Stimulated activated effector memory CD8-positive, alpha-beta T cell treated with anti-CD3 and anti-CD28 coated beads, Interleukin-12 subunit alpha, Interleukin-12 subunit beta, amount 100 ng/mL, for 72 hours (primary cell): Measurements from ENCODE around the gene PCSK2.

ENCODE experiments used
- ATAC-seq: fragments of 150-1000 bp; cut with Tn5 transposase; 2 replicates; pipeline ENCODE4 v1.10.0; 2021
- DNase-seq, 2 donors: peaks; one replicate each; pipeline ENCODE4 v3.0.0; 2021 to 2022; ENCODE audit warnings: low spot score in 2 of 2
- H3K27ac Mint-ChIP-seq: one replicate; pipeline ENCODE4 v1.8.0; 2022; ENCODE audit warnings: mild to moderate bottlenecking, mixed read lengths
- H3K36me3 Mint-ChIP-seq: one replicate; pipeline ENCODE4 v1.8.0; 2022; ENCODE audit warnings: mild to moderate bottlenecking, mixed read lengths
- H3K4me1 Mint-ChIP-seq: one replicate; pipeline ENCODE4 v1.8.0; 2022; ENCODE audit warnings: mixed read lengths
- H3K4me3 Mint-ChIP-seq: one replicate; pipeline ENCODE4 v1.8.0; 2022; ENCODE audit warnings: mild to moderate bottlenecking, mixed read lengths
- H3K9me3 Mint-ChIP-seq: one replicate; pipeline ENCODE4 v1.8.0; 2022; ENCODE audit warnings: mixed read lengths

The PCSK2 gene

DNA sequence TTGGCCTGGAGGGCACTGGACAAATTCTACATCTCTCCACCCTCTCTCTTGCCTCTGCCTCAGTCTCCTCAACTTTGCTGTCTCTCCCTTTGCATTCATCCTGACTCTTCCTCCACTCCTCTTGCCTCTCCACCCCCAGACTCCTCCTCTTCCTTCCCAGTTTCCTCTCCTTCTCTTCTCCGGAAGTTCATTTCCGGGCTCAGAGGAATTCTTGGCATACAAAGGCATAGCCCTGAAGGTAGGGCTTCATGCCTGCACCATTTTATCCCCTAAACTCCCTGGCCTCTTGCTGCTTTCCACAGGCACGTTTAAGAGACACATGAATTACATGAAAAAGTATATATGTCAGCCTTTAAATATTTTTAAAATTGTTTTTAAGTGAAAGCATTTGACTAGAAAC lies 293.7 kb downstream of the PCSK2 start:
- no peak overlapping the region for H3K4me3 Mint-ChIP-seq
- no peaks in the 10 kb centered on the region for H3K9me3 Mint-ChIP-seq
- H3K36me3 Mint-ChIP-seq = no peaks in the 10 kb centered on the region
- DNase-seq (no peak), ATAC-seq (no peak)
- no peak overlapping the region for H3K27ac Mint-ChIP-seq
- H3K4me1 Mint-ChIP-seq = peaks cover 5% of the 10 kb centered on the region

DNA sequence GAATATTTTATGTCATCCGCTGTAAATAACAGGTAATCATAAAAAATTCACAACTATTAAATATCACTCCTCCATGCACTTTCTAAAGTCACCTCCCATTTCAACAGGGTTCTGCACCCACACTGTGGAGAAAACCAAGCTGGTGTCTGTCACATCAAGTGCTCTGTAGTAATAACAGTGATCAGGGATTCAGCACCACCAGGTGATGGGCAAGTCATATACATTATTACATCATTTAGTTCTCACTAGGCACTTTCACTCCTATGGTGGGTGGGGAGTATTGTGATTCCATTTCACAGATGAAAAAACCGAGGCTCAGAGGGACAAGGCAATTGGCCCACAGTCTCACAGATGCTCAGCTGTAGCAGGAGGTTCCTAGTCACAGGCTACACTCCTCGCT lies 295.7 kb downstream of the PCSK2 start:
- no peak for DNase-seq
- no peaks in the 10 kb centered on the region for H3K36me3 Mint-ChIP-seq
- no peak overlapping the region for H3K27ac Mint-ChIP-seq
- H3K9me3 Mint-ChIP-seq = no peaks in the 10 kb centered on the region
- ATAC-seq = no peak
- peaks cover 5% of the 10 kb centered on the region for H3K4me1 Mint-ChIP-seq
- no peak overlapping the region for H3K4me3 Mint-ChIP-seq

DNA sequence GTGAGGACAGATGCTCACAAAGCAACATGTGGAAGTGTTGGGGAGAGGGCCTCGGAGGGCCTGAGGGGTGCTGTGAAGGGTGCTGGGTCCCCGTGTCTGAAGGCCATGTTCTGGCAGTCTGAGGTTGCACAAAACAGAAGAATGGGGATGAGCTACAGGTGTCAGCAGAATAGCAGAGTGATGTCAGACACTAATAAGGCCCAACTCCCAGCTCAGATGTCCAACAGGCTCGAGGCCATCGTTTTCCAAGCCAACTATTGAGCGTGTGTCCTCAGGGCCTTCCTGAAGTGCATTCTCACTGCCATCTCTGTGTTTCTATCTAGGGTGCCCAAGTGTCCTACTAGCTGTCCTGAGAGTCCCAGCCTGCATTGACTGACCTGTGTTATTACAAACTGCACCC lies 296.5 kb downstream of the PCSK2 start:
- no peak overlapping the region for H3K27ac Mint-ChIP-seq
- no peak for DNase-seq
- H3K36me3 Mint-ChIP-seq = no peaks in the 10 kb centered on the region
- H3K4me3 Mint-ChIP-seq = no peak overlapping the region
- no peaks in the 10 kb centered on the region for H3K9me3 Mint-ChIP-seq
- no peak for ATAC-seq
- peaks cover 5% of the 10 kb centered on the region for H3K4me1 Mint-ChIP-seq

DNA sequence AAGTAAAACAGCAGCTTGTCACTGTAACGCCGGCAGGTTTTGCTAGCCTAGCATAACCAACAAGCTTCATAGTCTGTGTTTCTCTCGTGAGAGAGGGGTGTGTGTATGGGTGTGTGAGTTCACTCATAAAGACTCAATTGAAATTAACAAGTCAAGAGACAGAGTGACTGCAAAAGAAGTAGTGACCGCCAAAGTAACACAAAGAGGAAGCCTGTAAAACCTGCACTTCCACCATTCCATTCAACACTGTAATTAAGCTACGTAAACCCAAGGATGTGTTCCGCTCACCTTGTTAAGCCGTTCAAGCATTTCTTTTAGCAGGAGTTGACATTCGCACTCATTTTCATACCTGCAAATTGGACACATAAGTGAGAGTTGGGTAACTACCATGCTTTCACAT lies 297.7 kb downstream of the PCSK2 start:
- Mint-ChIP-seq H3K4me3 (no peak overlapping the region), H3K9me3 (no peaks in the 10 kb centered on the region)
- no peak for ATAC-seq

DNA sequence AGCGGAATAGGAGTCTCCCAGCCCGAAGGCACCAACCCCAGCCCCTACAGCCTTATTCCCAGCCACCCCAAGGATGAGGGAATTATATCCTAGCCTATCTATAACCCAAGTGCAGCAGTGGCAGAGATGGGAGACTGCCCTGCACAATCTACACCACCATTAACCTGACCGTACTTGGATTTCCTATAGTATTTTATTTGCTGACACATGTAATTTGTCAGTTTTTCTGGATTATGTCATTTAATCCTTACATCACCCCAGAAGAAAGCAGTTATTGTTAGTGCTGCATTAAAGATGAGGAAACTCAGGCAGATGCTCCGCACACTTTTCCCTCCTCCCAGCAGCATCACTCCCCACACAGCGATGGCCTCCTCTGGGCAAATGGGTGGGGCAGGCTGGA lies 298.3 kb downstream of the PCSK2 start:
- Mint-ChIP-seq H3K9me3 (no peaks in the 10 kb centered on the region), H3K4me3 (no peak overlapping the region), H3K27ac (no peak overlapping the region), H3K36me3 (no peaks in the 10 kb centered on the region), H3K4me1 (peaks cover 5% of the 10 kb centered on the region)
- ATAC-seq (no peak), DNase-seq (no peak)

More for the DNA sequence above, 297.7 kb downstream of the PCSK2 start:
- Mint-ChIP-seq H3K4me1 (peaks cover 5% of the 10 kb centered on the region), H3K27ac (no peak overlapping the region), H3K36me3 (no peaks in the 10 kb centered on the region)
- no peak for DNase-seq

DNA sequence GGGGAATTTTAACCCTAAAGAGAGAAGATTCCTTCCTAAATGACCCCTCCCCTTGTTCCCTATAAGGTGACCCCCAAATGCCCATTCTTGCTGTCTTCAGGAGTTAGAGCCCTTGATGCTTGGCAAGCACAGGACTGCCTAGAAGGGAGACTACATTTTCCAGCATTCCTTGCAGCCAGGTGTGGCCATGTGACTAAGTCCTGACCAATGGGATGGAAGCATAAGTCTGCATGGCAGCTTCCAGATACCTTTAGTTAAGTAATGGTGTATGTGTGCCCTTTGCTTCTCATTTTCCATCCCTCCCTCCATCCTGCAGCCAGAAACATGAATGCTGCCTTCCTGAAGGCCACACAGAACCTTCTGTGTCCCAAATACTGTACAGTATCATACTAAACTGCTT lies 298.8 kb downstream of the PCSK2 start:
- no peak overlapping the region for H3K27ac Mint-ChIP-seq

DNA sequence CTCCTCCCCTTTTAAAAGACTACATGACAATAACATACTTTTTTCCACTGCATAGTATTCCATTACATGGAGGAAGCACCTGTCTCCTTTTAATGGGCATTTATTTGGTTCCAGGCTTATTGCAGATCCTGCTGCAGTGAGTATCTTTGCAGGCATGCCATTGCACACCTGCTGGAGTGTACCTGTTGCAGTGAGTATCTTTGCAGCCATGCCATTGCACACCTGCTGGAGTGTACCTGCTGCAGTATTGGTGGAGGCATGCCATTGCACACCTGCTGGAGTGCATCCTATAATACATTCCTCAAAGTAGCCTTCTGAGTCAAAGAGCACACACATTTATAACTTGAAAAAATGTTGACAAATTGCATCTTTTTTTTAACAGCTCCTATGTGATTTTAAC lies 302.7 kb downstream of the PCSK2 start:
- Mint-ChIP-seq H3K4me3 (no peak overlapping the region), H3K4me1 (peaks cover 11% of the 10 kb centered on the region), H3K27ac (no peak overlapping the region), H3K9me3 (no peaks in the 10 kb centered on the region), H3K36me3 (no peaks in the 10 kb centered on the region)
- ATAC-seq = no peak
- DNase-seq = no peak

More for the DNA sequence above, 298.8 kb downstream of the PCSK2 start:
- no peak for ATAC-seq
- no peaks in the 10 kb centered on the region for H3K9me3 Mint-ChIP-seq
- no peaks in the 10 kb centered on the region for H3K36me3 Mint-ChIP-seq
- H3K4me1 Mint-ChIP-seq = peaks cover 2% of the 10 kb centered on the region
- DNase-seq = no peak
- H3K4me3 Mint-ChIP-seq = no peak overlapping the region

DNA sequence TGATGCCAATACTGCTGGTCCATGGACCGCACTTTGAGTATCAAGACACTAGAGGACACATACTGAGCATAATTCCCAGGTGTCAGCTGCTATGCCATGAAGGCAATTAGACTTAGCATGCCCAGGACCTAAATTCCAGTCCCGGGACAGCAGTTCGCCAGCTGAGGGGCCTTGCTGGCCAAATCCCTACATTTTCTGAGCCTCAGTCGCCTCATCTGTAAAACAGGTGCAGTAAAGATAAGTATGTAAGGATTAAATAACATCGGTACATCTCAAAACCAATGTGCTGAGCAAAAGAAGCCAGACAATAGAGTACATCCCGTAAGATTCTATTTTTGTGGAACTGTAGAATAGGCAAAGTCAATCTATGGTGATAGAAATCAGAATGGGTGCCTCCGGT lies 303.3 kb downstream of the PCSK2 start:
- H3K27ac Mint-ChIP-seq = no peak overlapping the region

DNA sequence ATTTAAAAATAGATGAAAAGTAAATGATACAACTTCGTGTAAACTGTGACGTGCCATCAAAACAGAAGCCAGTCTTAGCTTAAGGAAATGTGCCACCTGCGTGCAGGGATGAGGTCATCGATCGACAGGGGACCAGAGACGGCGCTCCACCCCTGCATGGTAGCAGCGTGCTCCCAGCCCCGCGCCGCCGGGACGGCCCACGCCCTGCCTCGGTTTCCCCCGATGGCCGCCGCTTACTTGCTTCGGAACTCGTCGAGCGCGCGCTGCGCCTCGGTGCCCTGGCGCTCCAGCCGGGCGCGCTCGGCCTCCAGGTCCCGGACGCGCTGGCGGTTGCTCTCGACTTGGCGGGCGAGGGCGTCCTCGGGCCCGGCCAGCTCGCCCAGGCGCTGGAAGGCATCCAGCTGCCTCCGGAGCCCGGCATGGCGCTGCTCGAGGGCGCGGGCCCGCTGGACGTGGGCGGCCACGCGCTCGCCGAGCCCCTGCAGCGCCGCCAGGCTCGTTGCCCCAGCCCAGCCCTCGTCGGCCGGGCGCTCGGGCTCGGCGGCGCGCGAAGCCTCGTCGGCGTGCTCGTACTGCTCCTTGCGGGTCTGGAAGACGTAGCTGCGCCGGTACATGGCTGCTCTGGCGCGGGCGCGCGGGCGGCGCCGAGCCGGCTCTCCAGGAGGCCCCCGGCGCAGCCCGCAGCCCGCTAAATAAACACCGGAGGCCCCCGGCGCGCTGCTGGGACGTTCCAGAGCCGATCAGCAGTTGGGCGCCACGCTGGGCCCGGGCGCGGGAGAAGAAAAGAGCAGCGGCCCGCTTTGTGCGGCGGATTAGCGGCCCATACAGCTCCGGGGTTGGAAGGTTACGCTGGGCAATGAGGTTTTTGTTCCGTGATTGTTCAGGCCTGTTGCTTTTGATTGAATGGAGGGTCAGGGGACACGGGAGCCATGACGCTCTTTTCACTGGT lies 304.1 kb downstream of the PCSK2 start, which contains the start of gene BFSP1:
Gene BFSP1 (minus strand): TSS at position 664 of the 949 bp plus-strand sequence. CDS start 50 bp downstream, at position 614.
- Mint-ChIP-seq H3K27ac (peak within 1 kb of the TSS; percentile 71), H3K4me3 (peak within 1 kb of the TSS; percentile 74), H3K9me3 (no peaks in the 10 kb centered on the region), H3K36me3 (no peaks in the 10 kb centered on the region), H3K4me1 (peaks cover 11% of the 10 kb centered on the region)
- peak; percentile 85 for ATAC-seq
- DNase-seq = peak; percentile 27 to 71

More for the DNA sequence above, 303.3 kb downstream of the PCSK2 start:
- Mint-ChIP-seq H3K36me3 (no peaks in the 10 kb centered on the region), H3K4me3 (peak overlapping the region; percentile 74), H3K9me3 (no peaks in the 10 kb centered on the region), H3K4me1 (peaks cover 11% of the 10 kb centered on the region)
- ATAC-seq (no peak), DNase-seq (no peak)

DNA sequence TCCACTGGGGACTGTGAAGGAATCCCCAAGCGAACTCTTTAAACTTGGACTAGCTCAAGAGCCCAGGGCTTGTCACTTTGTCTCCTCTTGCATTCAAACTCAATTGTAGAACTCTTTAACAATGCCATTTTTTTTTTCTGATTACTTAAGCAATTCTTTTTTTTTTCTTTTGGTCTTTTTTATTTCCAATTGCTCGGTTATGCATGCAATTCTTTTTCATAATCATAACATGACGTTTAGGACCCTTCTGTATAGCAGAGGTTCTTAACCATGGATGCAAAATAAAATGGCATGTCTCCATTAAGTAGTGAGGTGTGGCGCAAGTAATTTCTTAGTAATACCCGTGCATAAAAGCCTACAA lies 304.8 kb downstream of the PCSK2 start:
- no peaks in the 10 kb centered on the region for H3K36me3 Mint-ChIP-seq

DNA sequence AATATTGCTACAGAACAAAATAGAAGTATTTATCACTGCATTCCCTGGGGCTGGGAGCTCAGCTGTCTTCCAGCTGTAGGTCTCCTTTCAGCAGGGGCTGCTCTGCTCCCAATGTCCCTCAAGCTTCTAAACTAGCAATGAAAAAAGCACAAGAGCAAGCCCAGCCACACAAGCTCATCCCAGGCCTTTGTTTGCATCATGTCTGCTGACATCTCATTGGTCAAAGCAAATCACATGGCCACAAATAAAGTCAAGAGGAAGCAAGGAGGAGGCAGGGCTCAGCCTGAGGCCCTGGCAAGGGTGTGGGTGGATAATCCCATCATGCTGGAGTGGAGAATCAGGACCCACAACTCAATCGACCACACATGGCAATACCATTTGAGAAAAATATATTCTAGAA lies 306.6 kb downstream of the PCSK2 start:
- no peaks in the 10 kb centered on the region for H3K36me3 Mint-ChIP-seq
- no peak for DNase-seq
- no peak for ATAC-seq
- no peak overlapping the region for H3K4me3 Mint-ChIP-seq
- H3K27ac Mint-ChIP-seq = no peak overlapping the region
- peaks cover 25% of the 10 kb centered on the region for H3K4me1 Mint-ChIP-seq
- no peaks in the 10 kb centered on the region for H3K9me3 Mint-ChIP-seq

More for the DNA sequence above, 304.8 kb downstream of the PCSK2 start:
- ATAC-seq (no peak), DNase-seq (no peak)
- peak overlapping the region; percentile 71 for H3K27ac Mint-ChIP-seq
- H3K4me1 Mint-ChIP-seq = peaks cover 11% of the 10 kb centered on the region
- no peaks in the 10 kb centered on the region for H3K9me3 Mint-ChIP-seq
- peak overlapping the region; percentile 74 for H3K4me3 Mint-ChIP-seq

DNA sequence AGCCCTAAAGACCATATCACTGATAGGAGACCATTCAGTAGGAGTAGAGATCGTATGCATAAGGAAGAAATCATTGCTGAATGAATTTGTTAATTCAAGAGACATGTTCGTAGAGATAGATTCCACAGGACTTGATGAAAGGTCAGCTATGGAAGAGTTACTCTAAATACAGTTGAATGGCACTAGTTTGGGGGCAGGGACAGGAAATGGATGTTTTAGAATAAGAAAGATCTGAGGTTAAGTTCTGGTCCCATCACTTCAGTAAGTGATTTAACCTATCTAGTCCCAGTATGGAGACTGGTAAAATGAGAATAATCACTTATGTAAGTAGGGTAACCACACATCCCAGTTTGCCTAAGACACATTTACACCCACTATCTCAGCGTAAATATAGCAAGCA lies 307.2 kb downstream of the PCSK2 start:
- Mint-ChIP-seq H3K27ac (no peak overlapping the region), H3K9me3 (no peaks in the 10 kb centered on the region), H3K4me3 (no peak overlapping the region), H3K36me3 (no peaks in the 10 kb centered on the region), H3K4me1 (peaks cover 30% of the 10 kb centered on the region)
- DNase-seq (no peak), ATAC-seq (no peak)
